ENCODE data around the gene FXYD2. TPM values are rescaled to one million over a fixed set of nuclear protein-coding genes. Genes with fewer than 3 reads are reported as not detected.

FXYD2 gene
- total and polyA plus RNA-seq, 2 of the 4 experiments (the other 2 are of a cell fraction) = 0.09 TPM; not detected in 1

DNA sequence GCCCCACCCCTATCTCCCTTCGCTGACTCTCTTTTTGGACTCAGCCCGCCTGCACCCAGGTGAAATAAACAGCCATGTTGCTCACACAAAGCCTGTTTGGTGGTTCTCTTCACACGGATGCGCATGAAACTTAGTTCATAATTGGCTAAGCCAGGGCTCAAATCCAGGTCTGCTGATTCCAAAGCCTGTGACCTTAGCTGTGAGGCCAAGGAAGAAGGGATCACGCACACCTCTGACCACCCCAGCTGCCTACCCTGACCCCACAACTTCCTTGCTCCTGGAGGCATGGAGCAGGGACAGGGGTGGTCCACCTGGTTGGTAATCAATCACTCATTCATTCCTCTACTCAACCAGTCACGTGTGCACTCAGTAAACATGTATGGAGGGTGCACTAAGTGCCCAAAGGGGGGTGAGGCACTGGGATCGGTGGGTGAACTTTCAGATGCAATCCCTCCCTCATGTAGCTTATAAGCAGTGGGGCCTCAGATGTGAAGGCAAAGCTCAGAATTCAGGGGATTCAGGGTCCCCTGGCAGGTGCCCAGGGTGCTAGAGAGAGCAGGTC lies 10.3 kb downstream of the FXYD2 start:
- CTCF ChIA-PET = interaction anchor here (1.1 kb wide), 1 partner anchor 388 kb away, joined by 3 read pairs; no protein-coding TSS in a partner anchor
- BruUV-seq (replicated peaks) = no TSS peak

More for the DNA sequence above, 10.3 kb downstream of the FXYD2 start:
- Histone ChIP-seq H3K4me2 (ENCODE audit: low read depth, low read length) (no peak overlapping the region), H3K4ac (ENCODE audit: low read depth, low read length) (no peak overlapping the region), H2BK20ac (ENCODE audit: low read depth, low read length) (no peak overlapping the region), H2AK5ac (ENCODE audit: low read depth, low read length) (no peak overlapping the region), H4K20me1 (ENCODE audit: insufficient read depth, low read length) (no peaks in the 10 kb centered on the region), H2BK120ac (ENCODE audit: low read depth, low read length) (no peak overlapping the region), H3K23ac (ENCODE audit: low read depth, low read length) (no peak overlapping the region), H4K8ac (ENCODE audit: low read depth in 2 of 2, low read length in 2 of 2) (no peak overlapping the region), H3K4me1 (ENCODE audit: control insufficient read depth, insufficient read depth, low read length) (peaks cover 2% of the 10 kb centered on the region; the same call in 1 of the 2 replicates), H3K18ac (ENCODE audit: low read depth, low read length) (no peak overlapping the region), H3K36me3 (ENCODE audit: control insufficient read depth, insufficient read depth, low read length) (no peaks in the 10 kb centered on the region), H4K5ac (ENCODE audit: low read depth, low read length) (no peak overlapping the region), H3K4me3 (ENCODE audit: insufficient read depth, low read depth, low read length) (no peak overlapping the region), H2AK9ac (replicated peaks; ENCODE audit: low read depth, low read length, poor library complexity) (no peak overlapping the region), H3K79me1 (ENCODE audit: low read depth in 1 of 2, low read length in 2 of 2) (no peaks in the 10 kb centered on the region), H3K9ac (ENCODE audit: low read depth, low read length) (no peak overlapping the region), H3K27me3 (ENCODE audit: control insufficient read depth, insufficient read depth, low read length) (peaks cover 4% of the 10 kb centered on the region; the same call in 1 of the 2 replicates), H3K14ac (replicated peaks; ENCODE audit: low read depth, low read length) (no peak overlapping the region), H3K27ac (ENCODE audit: insufficient read depth, low read length) (no peak overlapping the region), H3K56ac (ENCODE audit: extremely low read depth, insufficient read depth, low read length) (no peak overlapping the region), H2BK5ac (ENCODE audit: low read depth, low read length, poor library complexity, severe bottlenecking) (no peak overlapping the region), H2AFZ (replicated peaks; ENCODE audit: low read length, poor library complexity) (no peak overlapping the region), H2BK15ac (ENCODE audit: low read depth, low read length) (no peak overlapping the region), H4K91ac (ENCODE audit: insufficient read depth, low read depth, low read length) (no peak overlapping the region), H3K9me1 (ENCODE audit: insufficient read depth, low read length) (no peaks in the 10 kb centered on the region), H3K9me3 (ENCODE audit: control insufficient read depth, insufficient read depth, low read length) (no peaks in the 10 kb centered on the region)
- no peak for ATAC-seq (ENCODE audit: low read depth)
- in situ Hi-C loops (cut with MboI; ENCODE audit: low sequenced_read_pairs) (no loop called here), intact Hi-C loops (cut with micrococcal nuclease) (no loop called here), dilution Hi-C loops (cut with HindIII; ENCODE audit: low sequenced_read_pairs, unreplicated experiment) (no loop called here)
- DNase-seq = no peak
- WGBS, 2 experiments (ENCODE audit: extremely low coverage in 2 of 2, insufficient read length in 1 of 2) = 100% methylated on average over 2 of the region's 7 CpGs; no CpG with 5 or more reads in 1 of the 2 experiments
- POLR2A ChIA-PET (ENCODE audit: unreplicated experiment) = no interaction called here
- no peak for TF ChIP-seq MXI1 (IDR thresholded peaks at IDR 0.05; ENCODE audit: borderline replicate concordance, low read depth, low read length)
- no peak for TF ChIP-seq RAD21 (IDR thresholded peaks at IDR 0.05; ENCODE audit: low read length)
- TF ChIP-seq, protein P1, sequence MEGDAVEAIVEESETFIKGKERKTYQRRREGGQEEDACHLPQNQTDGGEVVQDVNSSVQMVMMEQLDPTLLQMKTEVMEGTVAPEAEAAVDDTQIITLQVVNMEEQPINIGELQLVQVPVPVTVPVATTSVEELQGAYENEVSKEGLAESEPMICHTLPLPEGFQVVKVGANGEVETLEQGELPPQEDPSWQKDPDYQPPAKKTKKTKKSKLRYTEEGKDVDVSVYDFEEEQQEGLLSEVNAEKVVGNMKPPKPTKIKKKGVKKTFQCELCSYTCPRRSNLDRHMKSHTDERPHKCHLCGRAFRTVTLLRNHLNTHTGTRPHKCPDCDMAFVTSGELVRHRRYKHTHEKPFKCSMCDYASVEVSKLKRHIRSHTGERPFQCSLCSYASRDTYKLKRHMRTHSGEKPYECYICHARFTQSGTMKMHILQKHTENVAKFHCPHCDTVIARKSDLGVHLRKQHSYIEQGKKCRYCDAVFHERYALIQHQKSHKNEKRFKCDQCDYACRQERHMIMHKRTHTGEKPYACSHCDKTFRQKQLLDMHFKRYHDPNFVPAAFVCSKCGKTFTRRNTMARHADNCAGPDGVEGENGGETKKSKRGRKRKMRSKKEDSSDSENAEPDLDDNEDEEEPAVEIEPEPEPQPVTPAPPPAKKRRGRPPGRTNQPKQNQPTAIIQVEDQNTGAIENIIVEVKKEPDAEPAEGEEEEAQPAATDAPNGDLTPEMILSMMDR (conservative IDR thresholded peaks at IDR 0.05; ENCODE audit: low read depth, low read length) = no peak
- TF ChIP-seq, protein P2, sequence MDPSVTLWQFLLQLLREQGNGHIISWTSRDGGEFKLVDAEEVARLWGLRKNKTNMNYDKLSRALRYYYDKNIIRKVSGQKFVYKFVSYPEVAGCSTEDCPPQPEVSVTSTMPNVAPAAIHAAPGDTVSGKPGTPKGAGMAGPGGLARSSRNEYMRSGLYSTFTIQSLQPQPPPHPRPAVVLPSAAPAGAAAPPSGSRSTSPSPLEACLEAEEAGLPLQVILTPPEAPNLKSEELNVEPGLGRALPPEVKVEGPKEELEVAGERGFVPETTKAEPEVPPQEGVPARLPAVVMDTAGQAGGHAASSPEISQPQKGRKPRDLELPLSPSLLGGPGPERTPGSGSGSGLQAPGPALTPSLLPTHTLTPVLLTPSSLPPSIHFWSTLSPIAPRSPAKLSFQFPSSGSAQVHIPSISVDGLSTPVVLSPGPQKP (IDR thresholded peaks at IDR 0.05; ENCODE audit: borderline replicate concordance, low read depth, low read length) = no peak
- TF ChIP-seq POLR2A (IDR thresholded peaks at IDR 0.05; ENCODE audit: low read depth, low read length) = no peak
- no peak for TF ChIP-seq RFX5 (IDR thresholded peaks at IDR 0.05; ENCODE audit: low read depth, low read length)
- no peak for TF ChIP-seq MAZ (IDR thresholded peaks at IDR 0.05; ENCODE audit: borderline replicate concordance, low read depth, low read length)
- TF ChIP-seq FOS (IDR thresholded peaks at IDR 0.05; ENCODE audit: low read depth, low read length) = no peak
- TF ChIP-seq NFE2L2 (IDR thresholded peaks at IDR 0.05; ENCODE audit: low read depth, low read length) = no peak

All from IMR-90 (cell line).